ENCODE data around the gene RALB. TPM values are rescaled to one million over a fixed set of nuclear protein-coding genes. Genes with fewer than 3 reads are reported as not detected.

RALB gene
- polyA plus RNA-seq, 2 donors = 37.1 to 62.4 TPM

DNA sequence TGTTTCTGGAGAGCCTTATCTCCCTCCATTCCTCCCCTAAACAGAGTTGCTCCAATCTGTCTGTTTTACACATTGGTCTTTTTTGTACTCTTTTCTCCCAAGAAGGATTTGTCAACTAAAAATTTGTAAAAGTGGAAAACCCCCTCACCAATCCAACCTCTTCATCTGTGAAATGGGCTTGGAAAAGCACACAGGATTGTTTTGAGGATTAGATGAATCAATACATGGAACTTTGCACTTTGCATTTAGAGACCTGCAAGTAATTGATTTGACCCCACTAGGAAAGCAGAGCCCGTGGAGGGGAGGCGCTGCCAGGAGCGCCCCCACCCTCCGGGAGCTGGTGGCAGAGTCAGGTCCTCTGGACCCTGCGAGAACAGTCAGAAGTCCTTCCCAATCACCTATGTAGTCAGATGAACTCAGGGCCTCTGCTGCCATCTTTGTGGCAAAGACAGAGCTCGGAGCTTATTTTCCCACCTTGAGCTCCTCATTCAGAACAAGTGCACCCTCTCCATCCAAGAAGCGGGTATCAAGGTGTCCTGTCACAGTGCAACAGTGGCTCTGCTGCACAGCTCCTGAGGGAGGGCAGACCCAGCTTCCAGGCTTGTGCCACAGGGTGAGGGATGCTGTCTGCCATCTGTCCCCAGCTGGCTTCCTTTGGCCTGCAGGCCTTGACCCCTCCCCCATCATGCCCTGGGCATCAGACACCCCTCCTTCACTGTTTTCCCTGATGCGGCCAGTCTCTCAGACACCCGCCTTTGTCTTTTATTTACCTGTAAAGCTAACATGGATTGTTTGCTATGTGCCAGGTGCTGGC is 27.7 kb upstream of the RALB start:
- H3K9me3 ChIP-seq (ENCODE audit: control insufficient read depth in 2 of 2, insufficient read depth in 1 of 2, low read depth in 1 of 2, low read length in 1 of 2) = peaks cover 0 to 6% of the 10 kb centered on the region in 2 donors
- peaks cover 8 to 12% of the 10 kb centered on the region in 2 donors for H3K4me1 ChIP-seq (ENCODE audit: control insufficient read depth in 2 of 2, insufficient read depth in 2 of 2, low read length in 1 of 2)
- H3K27me3 ChIP-seq (ENCODE audit: control insufficient read depth in 1 of 2, insufficient read depth in 2 of 2, low read length in 2 of 2) = no peaks in the 10 kb centered on the region
- H3K4me3 ChIP-seq (ENCODE audit: low read depth in 1 of 2, low read length in 2 of 2) = no peak overlapping the region
- no peaks in the 10 kb centered on the region for H3K36me3 ChIP-seq (ENCODE audit: control insufficient read depth in 2 of 2, insufficient read depth in 2 of 2, low read length in 1 of 2)
- no peak overlapping the region for H3K27ac ChIP-seq (ENCODE audit: low read depth in 2 of 2, low read length in 1 of 2)
- WGBS, 2 donors = 87 to 96% methylated on average over 9 of the region's 9 CpGs

DNA sequence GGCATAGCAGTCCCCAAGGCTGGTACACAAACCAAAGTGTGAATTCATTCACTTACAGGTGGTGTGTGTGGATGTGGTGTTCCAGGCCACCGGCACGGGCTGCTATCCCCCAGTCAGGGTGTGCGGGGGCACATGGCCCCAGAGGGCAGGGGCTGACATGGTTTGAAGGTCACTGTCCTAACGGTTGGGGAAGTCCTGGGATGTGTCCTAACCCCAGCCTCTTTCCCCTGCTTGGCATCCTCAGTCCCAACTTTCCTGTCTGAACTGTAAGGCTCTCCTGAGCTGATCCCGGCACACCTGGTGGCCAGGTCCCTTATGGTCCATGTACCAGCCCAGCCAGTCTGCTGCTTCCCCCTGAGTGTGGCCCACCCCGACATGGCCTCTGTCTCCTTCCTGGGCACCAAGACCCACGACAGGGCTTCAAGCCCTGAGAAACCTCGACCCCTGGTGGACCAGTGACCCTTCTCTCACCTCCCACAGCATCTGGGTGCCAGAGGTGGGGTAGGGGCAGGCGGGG is 27.0 kb upstream of the RALB start:
- Histone ChIP-seq H3K4me3 (ENCODE audit: low read depth in 1 of 2, low read length in 2 of 2) (no peak overlapping the region), H3K9me3 (ENCODE audit: control insufficient read depth in 2 of 2, insufficient read depth in 1 of 2, low read depth in 1 of 2, low read length in 1 of 2) (peaks cover 0 to 6% of the 10 kb centered on the region in 2 donors), H3K27ac (ENCODE audit: low read depth in 2 of 2, low read length in 1 of 2) (no peak overlapping the region), H3K27me3 (ENCODE audit: control insufficient read depth in 1 of 2, insufficient read depth in 2 of 2, low read length in 2 of 2) (no peaks in the 10 kb centered on the region), H3K36me3 (ENCODE audit: control insufficient read depth in 2 of 2, insufficient read depth in 2 of 2, low read length in 1 of 2) (no peaks in the 10 kb centered on the region), H3K4me1 (ENCODE audit: control insufficient read depth in 2 of 2, insufficient read depth in 2 of 2, low read length in 1 of 2) (peaks cover 8 to 12% of the 10 kb centered on the region in 2 donors)
- 90 to 91% methylated on average over 9 of the region's 9 CpGs for WGBS, 2 donors

GRCh38 chr2:120226316-120226715 is 26.3 kb upstream of the RALB start:
- no peaks in the 10 kb centered on the region for H3K36me3 ChIP-seq (ENCODE audit: control insufficient read depth in 2 of 2, insufficient read depth in 2 of 2, low read length in 1 of 2)
- H3K9me3 ChIP-seq (ENCODE audit: control insufficient read depth in 2 of 2, insufficient read depth in 1 of 2, low read depth in 1 of 2, low read length in 1 of 2) = peaks cover 0 to 6% of the 10 kb centered on the region in 2 donors
- H3K27me3 ChIP-seq (ENCODE audit: control insufficient read depth in 1 of 2, insufficient read depth in 2 of 2, low read length in 2 of 2) = no peaks in the 10 kb centered on the region
- no peak overlapping the region for H3K4me3 ChIP-seq (ENCODE audit: low read depth in 1 of 2, low read length in 2 of 2)
- H3K4me1 ChIP-seq (ENCODE audit: control insufficient read depth in 2 of 2, insufficient read depth in 2 of 2, low read length in 1 of 2) = peaks cover 8 to 16% of the 10 kb centered on the region in 2 donors
- no peak overlapping the region for H3K27ac ChIP-seq (ENCODE audit: low read depth in 2 of 2, low read length in 1 of 2)
- WGBS, 2 donors = 85 to 87% methylated on average over 9 of the region's 9 CpGs

GRCh38 chr2:120227111-120227991 is 25.3 kb upstream of the RALB start:
- Histone ChIP-seq H3K4me1 (ENCODE audit: control insufficient read depth in 2 of 2, insufficient read depth in 2 of 2, low read length in 1 of 2) (peaks cover 8 to 10% of the 10 kb centered on the region in 2 donors), H3K36me3 (ENCODE audit: control insufficient read depth in 2 of 2, insufficient read depth in 2 of 2, low read length in 1 of 2) (no peaks in the 10 kb centered on the region), H3K27ac (ENCODE audit: low read depth in 2 of 2, low read length in 1 of 2) (no peak overlapping the region), H3K9me3 (ENCODE audit: control insufficient read depth in 2 of 2, insufficient read depth in 1 of 2, low read depth in 1 of 2, low read length in 1 of 2) (peaks cover 0 to 2% of the 10 kb centered on the region in 2 donors), H3K27me3 (ENCODE audit: control insufficient read depth in 1 of 2, insufficient read depth in 2 of 2, low read length in 2 of 2) (no peaks in the 10 kb centered on the region), H3K4me3 (ENCODE audit: low read depth in 1 of 2, low read length in 2 of 2) (no peak overlapping the region)
- 81 to 87% methylated on average over 16 of the region's 16 CpGs for WGBS, 2 donors

GRCh38 chr2:120228503-120228902 is 24.1 kb upstream of the RALB start:
- H3K27ac ChIP-seq (ENCODE audit: low read depth in 2 of 2, low read length in 1 of 2) = no peak overlapping the region
- no peaks in the 10 kb centered on the region for H3K9me3 ChIP-seq (ENCODE audit: control insufficient read depth in 2 of 2, insufficient read depth in 1 of 2, low read depth in 1 of 2, low read length in 1 of 2)
- 50 to 59% methylated on average over 5 of the region's 5 CpGs for WGBS, 2 donors
- H3K4me3 ChIP-seq (ENCODE audit: low read depth in 1 of 2, low read length in 2 of 2) = no peak overlapping the region
- H3K4me1 ChIP-seq (ENCODE audit: control insufficient read depth in 2 of 2, insufficient read depth in 2 of 2, low read length in 1 of 2) = peaks cover 6% of the 10 kb centered on the region in 2 donors
- H3K27me3 ChIP-seq (ENCODE audit: control insufficient read depth in 1 of 2, insufficient read depth in 2 of 2, low read length in 2 of 2) = no peaks in the 10 kb centered on the region
- no peaks in the 10 kb centered on the region for H3K36me3 ChIP-seq (ENCODE audit: control insufficient read depth in 2 of 2, insufficient read depth in 2 of 2, low read length in 1 of 2)

DNA sequence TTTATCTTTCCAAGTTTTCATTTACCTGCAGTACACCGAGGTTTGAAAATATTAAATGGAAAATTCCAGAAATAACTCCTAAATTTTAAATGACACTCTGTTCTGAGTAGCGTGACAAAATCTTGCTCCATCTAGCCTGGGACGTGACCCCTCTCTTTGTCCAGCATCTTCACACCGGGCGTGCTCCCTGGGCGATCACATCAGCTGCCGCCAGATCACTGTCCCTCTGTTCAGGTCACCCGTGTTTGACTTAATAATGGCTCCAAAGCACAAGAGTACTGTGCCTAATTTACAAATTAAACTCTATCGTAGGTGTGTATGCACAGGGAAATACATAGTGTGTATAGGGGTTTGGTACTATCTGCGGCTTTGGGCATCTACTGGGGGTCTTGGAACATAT is 23.3 kb upstream of the RALB start:
- H3K27ac ChIP-seq (ENCODE audit: low read depth in 2 of 2, low read length in 1 of 2) = no peak overlapping the region
- peaks cover 0 to 4% of the 10 kb centered on the region in 2 donors for H3K4me1 ChIP-seq (ENCODE audit: control insufficient read depth in 2 of 2, insufficient read depth in 2 of 2, low read length in 1 of 2)
- 90 to 91% methylated on average over 10 of the region's 10 CpGs for WGBS, 2 donors
- H3K36me3 ChIP-seq (ENCODE audit: control insufficient read depth in 2 of 2, insufficient read depth in 2 of 2, low read length in 1 of 2) = no peaks in the 10 kb centered on the region
- no peaks in the 10 kb centered on the region for H3K9me3 ChIP-seq (ENCODE audit: control insufficient read depth in 2 of 2, insufficient read depth in 1 of 2, low read depth in 1 of 2, low read length in 1 of 2)
- no peak overlapping the region for H3K4me3 ChIP-seq (ENCODE audit: low read depth in 1 of 2, low read length in 2 of 2)
- H3K27me3 ChIP-seq (ENCODE audit: control insufficient read depth in 1 of 2, insufficient read depth in 2 of 2, low read length in 2 of 2) = no peaks in the 10 kb centered on the region

- no peaks in the 10 kb centered on the region for H3K27me3 ChIP-seq (ENCODE audit: control insufficient read depth in 1 of 2, insufficient read depth in 2 of 2, low read length in 2 of 2)
- 78 to 80% methylated on average over 17 of the region's 17 CpGs for WGBS, 2 donors
- no peak overlapping the region for H3K27ac ChIP-seq (ENCODE audit: low read depth in 2 of 2, low read length in 1 of 2)
- no peaks in the 10 kb centered on the region for H3K36me3 ChIP-seq (ENCODE audit: control insufficient read depth in 2 of 2, insufficient read depth in 2 of 2, low read length in 1 of 2)
- H3K9me3 ChIP-seq (ENCODE audit: control insufficient read depth in 2 of 2, insufficient read depth in 1 of 2, low read depth in 1 of 2, low read length in 1 of 2) = no peaks in the 10 kb centered on the region
- H3K4me3 ChIP-seq (ENCODE audit: low read depth in 1 of 2, low read length in 2 of 2) = no peak overlapping the region
- H3K4me1 ChIP-seq (ENCODE audit: control insufficient read depth in 2 of 2, insufficient read depth in 2 of 2, low read length in 1 of 2) = peaks cover 0 to 4% of the 10 kb centered on the region in 2 donors
Measured at GRCh38 chr2:120230515-120231471, 21.9 kb upstream of the RALB start.

DNA sequence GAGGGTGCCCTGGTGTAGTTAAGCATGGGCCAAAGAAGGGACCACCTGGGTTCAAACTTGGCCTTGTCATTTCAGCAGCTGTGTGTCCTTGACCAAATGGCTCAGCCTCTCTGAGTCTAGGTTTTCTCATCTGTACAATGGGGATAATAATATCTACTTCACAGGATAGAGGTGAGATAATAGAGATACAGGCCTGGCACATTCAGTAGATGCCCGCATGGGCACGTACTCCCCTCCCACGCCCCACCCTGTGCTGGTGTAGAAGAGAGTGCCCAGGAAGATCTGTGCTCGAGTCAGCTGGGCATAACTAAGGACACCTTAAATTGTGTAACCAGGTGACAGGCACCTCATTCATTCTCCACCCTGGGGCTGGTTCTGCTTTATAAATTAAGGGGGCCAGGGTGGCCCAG is 21.1 kb upstream of the RALB start:
- WGBS, 2 donors = 41 to 67% methylated on average over 4 of the region's 4 CpGs
- Histone ChIP-seq H3K27ac (ENCODE audit: low read depth in 2 of 2, low read length in 1 of 2) (peak overlapping the region; percentile 87 to 94), H3K36me3 (ENCODE audit: control insufficient read depth in 2 of 2, insufficient read depth in 2 of 2, low read length in 1 of 2) (no peaks in the 10 kb centered on the region), H3K4me1 (ENCODE audit: control insufficient read depth in 2 of 2, insufficient read depth in 2 of 2, low read length in 1 of 2) (peaks cover 0 to 4% of the 10 kb centered on the region in 2 donors), H3K4me3 (ENCODE audit: low read depth in 1 of 2, low read length in 2 of 2) (peak overlapping the region; percentile 39 to 70), H3K9me3 (ENCODE audit: control insufficient read depth in 2 of 2, insufficient read depth in 1 of 2, low read depth in 1 of 2, low read length in 1 of 2) (no peaks in the 10 kb centered on the region), H3K27me3 (ENCODE audit: control insufficient read depth in 1 of 2, insufficient read depth in 2 of 2, low read length in 2 of 2) (no peaks in the 10 kb centered on the region)
